Stimulated activated CD8-positive, alpha-beta memory T cell treated with anti-CD3 and anti-CD28 coated beads, Interleukin-15, amount 100 ng/mL, for 1 hour (primary cell): ENCODE measurements around the gene ALDH4A1.
"Not testable (repeated sequence)": the region's sequence is repeated elsewhere in the genome, so short reads cannot be mapped to it uniquely, and the experiment has no call there.

ENCODE experiments used
- DNase-seq: peaks from one replicate; pipeline ENCODE4 v3.0.0-alpha.2; 2020; ENCODE audit warnings: low read depth

The ALDH4A1 gene

GRCh38 chr1:18900303-18900841 is 2.0 kb downstream of the ALDH4A1 start:
- DNase-seq: no peak

GRCh38 chr1:18899363-18900049 is 2.8 kb downstream of the ALDH4A1 start:
- DNase-seq: no peak

GRCh38 chr1:18898567-18898966 is 3.8 kb downstream of the ALDH4A1 start:
- no peak for DNase-seq

DNA sequence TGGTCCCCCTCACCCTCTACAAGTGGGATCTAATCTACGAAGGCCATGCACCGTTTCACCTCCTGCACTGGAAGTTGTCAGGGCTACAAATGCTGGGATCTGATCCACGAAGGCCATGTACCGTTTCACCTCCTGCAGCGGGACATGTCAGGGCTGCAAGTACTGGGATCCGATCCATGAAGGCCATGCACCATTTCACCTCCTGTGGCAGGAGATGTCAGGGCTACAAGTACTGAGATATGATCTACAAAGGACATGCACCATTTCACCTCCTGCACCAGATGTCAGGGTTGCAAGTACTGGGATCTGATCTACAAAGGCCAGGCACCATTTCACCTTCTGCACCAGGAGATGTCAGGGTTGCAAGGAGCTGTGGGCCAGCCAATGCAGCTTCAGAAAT is 7.0 kb downstream of the ALDH4A1 start:
- no peak for DNase-seq

- no peak for DNase-seq
Observed at GRCh38 chr1:18893120-18893519, 9.2 kb downstream of the ALDH4A1 start.

DNA sequence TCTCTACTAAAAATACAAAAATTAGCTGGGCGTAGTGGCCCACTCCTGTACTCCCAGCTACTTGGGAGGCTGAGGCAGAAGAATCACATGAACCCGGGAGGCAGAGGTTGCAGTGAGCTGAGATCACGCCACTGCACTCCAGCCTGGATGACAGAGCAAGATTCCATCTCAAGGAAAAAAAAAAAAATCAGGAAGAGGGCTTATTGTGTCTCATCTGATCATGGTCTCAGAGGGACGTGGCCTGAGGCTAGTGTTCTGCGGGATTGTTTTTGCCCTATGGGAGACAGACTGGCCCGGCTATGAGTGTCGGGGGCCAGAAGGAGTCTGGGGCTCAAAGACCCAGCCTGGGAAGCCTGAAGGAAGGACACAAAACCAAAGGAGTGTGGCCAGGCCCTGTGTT is 10.5 kb downstream of the ALDH4A1 start:
- DNase-seq: not testable (repeated sequence)

- DNase-seq: no peak
Observed at GRCh38 chr1:18891426-18891780, 11.0 kb downstream of the ALDH4A1 start.

- DNase-seq: no peak
Observed at GRCh38 chr1:18890706-18891425, 11.5 kb downstream of the ALDH4A1 start.

DNA sequence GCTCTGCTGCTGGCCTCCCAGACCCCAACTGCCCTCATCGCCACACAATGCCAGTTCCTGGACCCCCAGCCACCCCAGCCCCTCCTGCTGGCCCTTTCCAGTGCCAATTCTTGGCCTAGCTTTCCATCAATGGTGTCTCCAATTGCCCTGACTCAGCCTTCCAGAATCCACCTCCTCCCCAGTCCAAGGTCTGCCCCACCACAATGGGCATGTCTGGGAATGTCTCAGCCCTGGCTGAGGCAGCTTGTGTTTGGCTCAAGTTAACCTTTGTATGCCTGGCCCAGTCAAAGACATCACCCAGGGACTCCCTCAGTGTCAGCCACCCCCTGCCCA is 16.4 kb downstream of the ALDH4A1 start:
- DNase-seq: no peak

DNA sequence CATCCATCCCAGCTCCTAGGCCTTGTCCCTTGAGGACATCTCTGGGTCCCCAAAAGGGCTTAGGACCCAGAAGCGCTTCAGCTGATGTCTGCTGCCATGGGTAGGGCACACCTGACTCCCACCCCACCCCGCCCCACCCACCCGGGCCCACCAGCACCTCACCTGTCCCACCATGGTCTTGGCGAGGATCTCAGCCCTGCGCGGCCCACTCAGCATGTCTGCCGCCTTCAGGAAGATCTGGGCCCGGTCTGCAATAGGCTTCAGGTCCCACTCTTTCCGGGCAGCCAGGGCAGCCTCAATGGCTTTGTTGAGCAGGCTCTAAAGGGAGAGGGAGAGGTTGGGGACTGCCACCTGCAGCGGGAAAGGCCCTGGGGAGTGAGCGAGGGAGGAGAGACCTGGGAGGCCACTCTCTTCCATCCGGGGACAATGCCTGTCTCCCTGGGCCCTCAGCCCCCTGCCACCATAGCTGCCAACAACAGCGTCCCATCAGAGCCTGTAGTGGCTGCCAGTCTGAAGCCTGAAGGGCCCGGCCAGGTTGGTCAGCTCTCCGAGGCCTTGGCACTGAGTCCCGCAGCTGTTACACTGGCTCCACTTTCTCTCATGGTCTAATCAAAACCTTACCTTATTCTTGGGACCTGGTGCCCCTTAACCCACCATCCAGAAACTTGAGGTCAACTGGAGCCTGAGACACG is 16.9 kb downstream of the ALDH4A1 start:
- no peak for DNase-seq

- DNase-seq: no peak
Observed at GRCh38 chr1:18884727-18885126, 17.6 kb downstream of the ALDH4A1 start.

DNA sequence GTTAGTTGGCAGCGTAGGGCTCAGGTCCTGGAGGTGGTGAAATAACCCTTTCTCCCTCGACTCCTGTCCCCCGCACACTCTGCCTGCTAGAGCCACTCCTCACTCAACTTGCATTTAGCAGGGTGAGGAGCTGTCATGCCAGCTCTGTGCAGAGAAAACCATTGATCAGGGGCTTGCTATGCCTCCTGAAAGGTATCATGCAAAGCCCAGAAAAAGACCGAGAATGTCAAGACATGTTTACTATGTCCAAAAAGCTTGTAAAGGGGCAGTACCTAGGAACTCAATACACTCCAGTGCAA is 18.0 kb downstream of the ALDH4A1 start:
- no peak for DNase-seq

GRCh38 chr1:18883636-18884418 is 18.5 kb downstream of the ALDH4A1 start:
- peak; percentile 60 for DNase-seq

- DNase-seq: no peak
Observed at GRCh38 chr1:18883079-18883478, 19.3 kb downstream of the ALDH4A1 start.

DNA sequence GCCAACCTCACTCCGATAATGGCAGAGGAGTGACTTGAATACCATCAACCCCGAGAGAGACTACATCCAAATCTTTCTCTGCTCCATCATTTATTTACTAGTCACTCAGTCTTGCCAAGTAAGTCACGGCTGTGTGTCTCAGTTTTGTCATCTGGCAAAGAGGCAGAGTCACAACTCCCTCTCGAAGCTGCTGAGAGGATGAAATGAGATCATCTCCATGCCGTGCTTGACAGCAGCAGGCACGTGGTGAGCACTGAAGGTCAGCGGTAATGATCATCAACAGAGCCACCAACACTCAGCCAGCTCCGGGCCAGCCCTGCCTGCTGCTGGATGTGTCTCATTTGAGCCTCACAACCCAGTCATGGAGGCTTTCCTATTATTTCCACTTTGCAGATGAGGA is 19.9 kb downstream of the ALDH4A1 start:
- no peak for DNase-seq

- no peak for DNase-seq
Observed at GRCh38 chr1:18881642-18882431, 20.5 kb downstream of the ALDH4A1 start.

- DNase-seq: no peak
Observed at GRCh38 chr1:18881164-18881563, 21.2 kb downstream of the ALDH4A1 start.

- DNase-seq: no peak
Observed at GRCh38 chr1:18880585-18880984, 21.8 kb downstream of the ALDH4A1 start.

DNA sequence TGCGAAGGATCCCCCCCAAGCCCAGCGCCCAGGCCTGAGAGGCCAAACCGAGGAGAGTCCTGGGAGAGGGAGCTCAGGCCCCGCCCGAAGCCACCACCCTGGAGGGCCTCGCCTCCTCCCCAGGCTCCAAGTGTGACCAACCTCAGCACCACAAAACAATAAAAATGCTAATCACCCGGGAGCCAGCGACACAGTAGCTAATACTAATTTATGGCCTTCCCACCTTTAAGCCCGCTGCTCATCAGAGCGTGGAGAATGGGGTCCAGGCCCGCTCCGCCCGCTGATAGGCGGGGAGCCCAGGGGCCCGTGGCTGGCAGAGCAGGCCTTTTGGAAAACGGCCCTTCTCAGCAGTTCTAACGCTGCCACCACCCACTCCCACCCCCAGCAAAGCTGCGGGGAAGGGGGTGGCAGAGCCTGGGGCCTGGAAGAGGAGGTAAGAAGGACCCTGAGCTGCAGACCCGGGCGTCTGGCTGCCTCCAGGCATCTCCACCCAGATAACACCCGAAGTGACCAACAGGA is 22.5 kb downstream of the ALDH4A1 start:
- DNase-seq: no peak

- no peak for DNase-seq
Observed at GRCh38 chr1:18879215-18879790, 23.1 kb downstream of the ALDH4A1 start.
